A204.1 (cell line): ENCODE results near the gene FNIP2.
"Not testable (repeated sequence)": the region's sequence is repeated elsewhere in the genome, so short reads cannot be mapped to it uniquely, and the experiment has no call there.

Source experiments
- FAIRE-seq: peaks from 2 replicates; lab custom pipeline; 2012; peaks lifted over from hg19 to GRCh38; lab: Jason Lieb, UNC

FNIP2 gene

GRCh38 chr4:158915683-158916241 is 146.9 kb downstream of the FNIP2 start:
- FAIRE-seq = no peak

GRCh38 chr4:158920452-158920996 is 151.7 kb downstream of the FNIP2 start:
- FAIRE-seq = not testable (repeated sequence)

- not testable (repeated sequence) for FAIRE-seq
Observed at GRCh38 chr4:158927774-158928173, 158.9 kb downstream of the FNIP2 start.

GRCh38 chr4:158929939-158930638 is 161.3 kb downstream of the FNIP2 start:
- no peak for FAIRE-seq

- no peak for FAIRE-seq
Observed at GRCh38 chr4:158930639-158930972, 161.8 kb downstream of the FNIP2 start.

GRCh38 chr4:158933236-158933635 is 164.4 kb downstream of the FNIP2 start:
- FAIRE-seq = no peak

- no peak for FAIRE-seq
Observed at GRCh38 chr4:158934996-158935669, 166.3 kb downstream of the FNIP2 start.

GRCh38 chr4:158936238-158936637 is 167.4 kb downstream of the FNIP2 start:
- no peak for FAIRE-seq

- no peak for FAIRE-seq
Observed at GRCh38 chr4:158938220-158939044, 169.6 kb downstream of the FNIP2 start.

- FAIRE-seq = no peak
Observed at GRCh38 chr4:158940271-158940670, 171.4 kb downstream of the FNIP2 start.

GRCh38 chr4:158941321-158941720 is 172.5 kb downstream of the FNIP2 start:
- FAIRE-seq = no peak

- no peak for FAIRE-seq
Observed at GRCh38 chr4:158941895-158942294, 173.1 kb downstream of the FNIP2 start.

GRCh38 chr4:158945529-158946108 is 176.8 kb downstream of the FNIP2 start:
- FAIRE-seq = no peak

GRCh38 chr4:158946825-158947224 is 178.0 kb downstream of the FNIP2 start:
- FAIRE-seq = no peak

GRCh38 chr4:158948071-158948470 is 179.2 kb downstream of the FNIP2 start:
- FAIRE-seq = no peak

- FAIRE-seq = no peak
Observed at GRCh38 chr4:158949099-158949498, 180.3 kb downstream of the FNIP2 start.

- not testable (repeated sequence) for FAIRE-seq
Observed at GRCh38 chr4:158952221-158952774, 183.5 kb downstream of the FNIP2 start.

- not testable (repeated sequence) for FAIRE-seq
Observed at GRCh38 chr4:158956345-158956744, 187.5 kb downstream of the FNIP2 start.

GRCh38 chr4:158956918-158957317 is 188.1 kb downstream of the FNIP2 start:
- FAIRE-seq = not testable (repeated sequence)
